Ovary (tissue), 3 donors: Measurements from ENCODE around the gene EXOC3L1.

ENCODE experiments used
- EP300 ChIP-seq: sonication (generic); formaldehyde crosslinking; IDR thresholded peaks from one replicate; pipeline ENCODE4 v1.6.1; 2017; ENCODE audit warnings: antibody characterized with exemption
- POLR2A ChIP-seq: fragments of 450-650 bp; IDR thresholded peaks from one replicate; pipeline ENCODE4 v1.6.1; 2017; ENCODE audit warnings: antibody characterized with exemption, mild to moderate bottlenecking, moderate library complexity
- TF ChIP-seq, protein P1 (sequence below), 3 donors: fragments of 450-650 bp in 2 of 3; fragments of 200-600 bp in 1 of 3; IDR thresholded peaks; one replicate each; pipeline versions ENCODE4 v1.5.1 to v1.8.0; 2016 to 2022; ENCODE audit warnings: antibody characterized with exemption in 3 of 3, mild to moderate bottlenecking in 1 of 3
- donor health status: DM: no; HTN: no; CAD: no.

DNA sequence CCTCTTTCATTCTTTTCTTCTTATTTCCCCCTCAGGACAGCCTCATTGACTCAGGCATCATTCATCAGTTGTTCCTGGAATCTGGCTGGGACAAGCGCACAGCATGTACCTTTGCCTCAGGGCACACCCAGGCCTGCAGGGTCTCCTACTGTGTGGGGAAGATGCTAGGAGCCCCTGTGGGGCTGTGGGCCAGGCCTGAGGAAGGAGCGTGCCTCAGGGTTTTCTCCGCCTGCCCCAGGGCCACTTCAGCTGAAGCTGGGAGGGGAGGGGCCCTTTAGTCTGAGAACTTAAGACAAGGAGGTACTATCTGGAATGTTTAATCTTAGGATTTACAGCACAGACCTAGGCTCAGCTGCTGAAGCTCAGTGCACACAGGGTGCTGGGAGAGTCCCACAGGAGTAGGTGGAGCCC lies 16.9 kb upstream of the EXOC3L1 start:
- TF ChIP-seq EP300 (no peak), POLR2A (no peak)
- TF ChIP-seq, protein P1, sequence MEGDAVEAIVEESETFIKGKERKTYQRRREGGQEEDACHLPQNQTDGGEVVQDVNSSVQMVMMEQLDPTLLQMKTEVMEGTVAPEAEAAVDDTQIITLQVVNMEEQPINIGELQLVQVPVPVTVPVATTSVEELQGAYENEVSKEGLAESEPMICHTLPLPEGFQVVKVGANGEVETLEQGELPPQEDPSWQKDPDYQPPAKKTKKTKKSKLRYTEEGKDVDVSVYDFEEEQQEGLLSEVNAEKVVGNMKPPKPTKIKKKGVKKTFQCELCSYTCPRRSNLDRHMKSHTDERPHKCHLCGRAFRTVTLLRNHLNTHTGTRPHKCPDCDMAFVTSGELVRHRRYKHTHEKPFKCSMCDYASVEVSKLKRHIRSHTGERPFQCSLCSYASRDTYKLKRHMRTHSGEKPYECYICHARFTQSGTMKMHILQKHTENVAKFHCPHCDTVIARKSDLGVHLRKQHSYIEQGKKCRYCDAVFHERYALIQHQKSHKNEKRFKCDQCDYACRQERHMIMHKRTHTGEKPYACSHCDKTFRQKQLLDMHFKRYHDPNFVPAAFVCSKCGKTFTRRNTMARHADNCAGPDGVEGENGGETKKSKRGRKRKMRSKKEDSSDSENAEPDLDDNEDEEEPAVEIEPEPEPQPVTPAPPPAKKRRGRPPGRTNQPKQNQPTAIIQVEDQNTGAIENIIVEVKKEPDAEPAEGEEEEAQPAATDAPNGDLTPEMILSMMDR (IDR thresholded peaks at IDR 0.05) = no peak
